ENCODE results near the gene CBARP.

DNA sequence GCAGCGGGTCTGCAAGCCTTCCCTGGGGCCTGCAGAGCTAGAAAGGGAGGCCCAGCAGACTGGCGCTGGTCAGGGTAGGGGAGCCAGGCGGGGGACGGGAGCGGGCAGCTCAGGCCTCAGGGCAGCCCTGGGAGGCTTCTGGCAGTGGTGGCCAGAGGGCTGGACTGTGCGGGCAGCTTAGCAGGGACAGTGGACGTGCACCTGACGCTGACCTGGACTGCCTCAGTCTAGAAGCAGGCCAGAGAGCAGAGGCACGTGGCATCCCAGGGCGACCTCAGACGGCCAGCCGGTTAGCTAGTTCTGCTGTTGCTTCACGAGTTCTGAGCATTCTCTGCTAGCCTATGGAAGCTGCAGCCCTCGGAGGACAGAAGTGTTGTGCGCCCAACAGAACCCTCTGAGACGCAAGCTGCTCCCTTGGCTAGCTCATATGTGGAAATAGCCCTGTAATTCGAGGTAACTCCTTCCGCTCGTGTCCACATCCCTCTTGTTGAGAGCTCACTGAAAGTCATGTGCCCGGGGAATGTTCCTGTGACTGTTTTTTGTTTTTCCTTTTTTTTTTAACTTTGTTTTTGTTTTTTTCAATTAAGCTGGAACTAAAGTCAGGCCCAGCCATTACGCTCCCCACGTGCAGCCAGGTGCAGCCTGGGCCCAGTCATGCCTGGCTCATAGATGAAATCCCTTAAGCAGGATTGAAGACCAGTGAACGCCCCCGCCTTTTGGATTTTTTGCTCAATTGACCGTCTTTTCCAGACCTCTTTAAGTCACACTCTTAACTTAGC, 35.6 kb upstream of the CBARP start:
- TF ChIP-seq, protein P1, sequence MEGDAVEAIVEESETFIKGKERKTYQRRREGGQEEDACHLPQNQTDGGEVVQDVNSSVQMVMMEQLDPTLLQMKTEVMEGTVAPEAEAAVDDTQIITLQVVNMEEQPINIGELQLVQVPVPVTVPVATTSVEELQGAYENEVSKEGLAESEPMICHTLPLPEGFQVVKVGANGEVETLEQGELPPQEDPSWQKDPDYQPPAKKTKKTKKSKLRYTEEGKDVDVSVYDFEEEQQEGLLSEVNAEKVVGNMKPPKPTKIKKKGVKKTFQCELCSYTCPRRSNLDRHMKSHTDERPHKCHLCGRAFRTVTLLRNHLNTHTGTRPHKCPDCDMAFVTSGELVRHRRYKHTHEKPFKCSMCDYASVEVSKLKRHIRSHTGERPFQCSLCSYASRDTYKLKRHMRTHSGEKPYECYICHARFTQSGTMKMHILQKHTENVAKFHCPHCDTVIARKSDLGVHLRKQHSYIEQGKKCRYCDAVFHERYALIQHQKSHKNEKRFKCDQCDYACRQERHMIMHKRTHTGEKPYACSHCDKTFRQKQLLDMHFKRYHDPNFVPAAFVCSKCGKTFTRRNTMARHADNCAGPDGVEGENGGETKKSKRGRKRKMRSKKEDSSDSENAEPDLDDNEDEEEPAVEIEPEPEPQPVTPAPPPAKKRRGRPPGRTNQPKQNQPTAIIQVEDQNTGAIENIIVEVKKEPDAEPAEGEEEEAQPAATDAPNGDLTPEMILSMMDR (IDR thresholded peaks at IDR 0.05) = no peak
- peak; percentile 29 for TF ChIP-seq POLR2A (IDR thresholded peaks at IDR 0.05)

Measured in right lobe of liver (tissue), 4 donors.